AG09319 (cell line): ENCODE measurements around the gene PTPRM.

Experiments
- DNase-seq: peaks from one replicate; pipeline ENCODE4 v3.0.0-alpha.2; 2010; ENCODE audit warnings: low read depth; ENCODE audit errors: extremely low read depth
- TF ChIP-seq, protein P1 (sequence below): IDR thresholded peaks from 2 replicates; pipeline ENCODE4 v1.5.1; 2011; ENCODE audit warnings: low read depth, mild to moderate bottlenecking, inconsistent platforms, low read length, moderate library complexity

Gene PTPRM

DNA sequence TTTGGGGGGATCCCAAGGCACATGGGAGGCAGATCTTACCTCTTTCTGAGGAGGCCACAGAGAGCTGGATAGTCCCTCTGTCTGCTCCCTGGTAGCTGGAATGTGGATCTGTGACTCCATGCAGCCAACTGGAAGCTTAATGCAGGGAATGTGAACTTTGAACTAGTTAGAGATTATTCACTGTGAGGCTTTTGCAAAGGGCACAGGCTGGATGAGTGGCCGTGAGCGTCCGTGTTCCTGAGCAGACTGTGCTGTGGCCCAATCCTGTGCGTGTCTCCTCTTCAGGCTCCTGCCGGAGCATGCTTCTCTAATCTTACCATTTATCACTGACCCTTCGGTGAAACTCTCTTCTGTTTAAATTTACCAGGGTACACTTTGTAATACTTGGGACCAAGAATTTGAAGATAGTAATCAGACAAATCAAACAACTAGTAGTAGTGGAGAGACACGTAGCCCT, 187.6 kb downstream of the PTPRM start:
- TF ChIP-seq, protein P1, sequence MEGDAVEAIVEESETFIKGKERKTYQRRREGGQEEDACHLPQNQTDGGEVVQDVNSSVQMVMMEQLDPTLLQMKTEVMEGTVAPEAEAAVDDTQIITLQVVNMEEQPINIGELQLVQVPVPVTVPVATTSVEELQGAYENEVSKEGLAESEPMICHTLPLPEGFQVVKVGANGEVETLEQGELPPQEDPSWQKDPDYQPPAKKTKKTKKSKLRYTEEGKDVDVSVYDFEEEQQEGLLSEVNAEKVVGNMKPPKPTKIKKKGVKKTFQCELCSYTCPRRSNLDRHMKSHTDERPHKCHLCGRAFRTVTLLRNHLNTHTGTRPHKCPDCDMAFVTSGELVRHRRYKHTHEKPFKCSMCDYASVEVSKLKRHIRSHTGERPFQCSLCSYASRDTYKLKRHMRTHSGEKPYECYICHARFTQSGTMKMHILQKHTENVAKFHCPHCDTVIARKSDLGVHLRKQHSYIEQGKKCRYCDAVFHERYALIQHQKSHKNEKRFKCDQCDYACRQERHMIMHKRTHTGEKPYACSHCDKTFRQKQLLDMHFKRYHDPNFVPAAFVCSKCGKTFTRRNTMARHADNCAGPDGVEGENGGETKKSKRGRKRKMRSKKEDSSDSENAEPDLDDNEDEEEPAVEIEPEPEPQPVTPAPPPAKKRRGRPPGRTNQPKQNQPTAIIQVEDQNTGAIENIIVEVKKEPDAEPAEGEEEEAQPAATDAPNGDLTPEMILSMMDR: no peak
- DNase-seq: no peak

DNA sequence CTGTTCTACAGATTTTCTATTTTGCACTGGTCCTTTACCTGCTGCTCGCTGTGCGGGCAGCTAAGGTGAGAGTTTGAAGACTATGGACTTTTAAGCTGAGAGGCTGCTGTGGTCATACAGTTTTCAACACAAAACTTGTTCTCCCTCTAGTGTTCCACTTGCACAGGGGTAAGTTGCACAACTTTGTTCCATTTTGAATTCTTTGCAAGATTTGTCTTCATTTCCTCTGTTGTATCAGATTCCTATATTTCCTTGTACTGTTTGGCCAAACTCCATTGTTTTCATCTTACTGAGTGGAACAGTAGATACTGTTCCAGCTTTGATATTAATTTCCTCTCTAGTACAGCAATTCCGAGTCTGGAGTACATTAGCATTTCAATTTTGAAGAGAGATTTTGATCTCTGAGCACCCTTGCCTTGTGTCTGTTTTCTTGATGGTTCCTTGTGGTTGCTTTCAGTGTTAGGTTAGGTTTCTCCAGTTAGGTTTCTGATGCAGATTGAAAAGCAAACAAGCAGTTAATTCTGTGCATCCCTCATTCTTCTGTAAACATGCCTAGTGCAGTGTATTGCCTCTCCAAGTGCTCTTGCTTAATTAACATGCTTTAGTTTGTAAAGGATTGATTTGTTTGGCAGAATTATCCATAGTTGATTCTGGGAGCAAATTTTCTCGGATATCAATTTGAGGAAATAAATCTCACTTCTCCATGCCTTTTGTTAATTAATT, 188.8 kb downstream of the PTPRM start:
- TF ChIP-seq, protein P1: peak; percentile 43
- peak; percentile 20 for DNase-seq

DNA sequence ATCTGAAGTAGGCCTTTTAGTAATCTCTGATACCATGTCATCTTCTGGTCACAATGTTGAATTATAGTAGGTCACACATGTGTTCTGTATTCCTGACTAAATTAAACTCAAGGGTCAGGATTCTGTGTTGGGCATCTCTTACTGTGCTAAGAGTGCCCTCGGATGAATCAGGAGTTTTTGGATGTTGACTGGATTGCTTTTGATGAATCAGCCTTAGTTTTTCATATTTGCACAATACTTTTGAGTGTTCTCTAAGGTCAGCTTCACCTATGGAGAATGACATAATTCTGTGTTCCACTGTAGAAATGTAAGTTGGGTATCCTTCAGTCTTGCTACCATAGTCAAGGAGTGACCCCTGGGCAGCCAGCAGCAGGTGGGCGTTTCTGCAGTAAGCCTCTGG, 190.1 kb downstream of the PTPRM start:
- TF ChIP-seq, protein P1: no peak
- no peak for DNase-seq

DNA sequence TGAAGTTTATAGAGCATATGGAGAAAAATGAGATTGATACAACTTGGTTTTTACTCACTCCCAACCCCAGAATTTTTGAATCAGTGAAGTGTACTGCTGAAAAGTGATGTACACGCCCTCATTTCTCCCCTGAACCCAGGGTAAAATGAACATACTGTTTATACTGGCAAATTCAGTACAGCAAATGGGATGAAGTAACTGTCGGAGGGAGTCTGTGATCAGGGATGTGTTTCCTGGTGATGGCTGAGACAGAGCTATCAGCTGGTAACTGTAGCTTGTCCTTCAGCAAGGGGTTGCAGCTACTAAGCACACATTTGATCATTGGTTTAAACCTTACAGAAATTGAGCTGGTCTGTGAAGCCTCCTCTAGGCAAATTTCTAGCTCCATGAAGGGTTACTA, 191.6 kb downstream of the PTPRM start:
- TF ChIP-seq, protein P1: no peak
- DNase-seq: no peak

DNA sequence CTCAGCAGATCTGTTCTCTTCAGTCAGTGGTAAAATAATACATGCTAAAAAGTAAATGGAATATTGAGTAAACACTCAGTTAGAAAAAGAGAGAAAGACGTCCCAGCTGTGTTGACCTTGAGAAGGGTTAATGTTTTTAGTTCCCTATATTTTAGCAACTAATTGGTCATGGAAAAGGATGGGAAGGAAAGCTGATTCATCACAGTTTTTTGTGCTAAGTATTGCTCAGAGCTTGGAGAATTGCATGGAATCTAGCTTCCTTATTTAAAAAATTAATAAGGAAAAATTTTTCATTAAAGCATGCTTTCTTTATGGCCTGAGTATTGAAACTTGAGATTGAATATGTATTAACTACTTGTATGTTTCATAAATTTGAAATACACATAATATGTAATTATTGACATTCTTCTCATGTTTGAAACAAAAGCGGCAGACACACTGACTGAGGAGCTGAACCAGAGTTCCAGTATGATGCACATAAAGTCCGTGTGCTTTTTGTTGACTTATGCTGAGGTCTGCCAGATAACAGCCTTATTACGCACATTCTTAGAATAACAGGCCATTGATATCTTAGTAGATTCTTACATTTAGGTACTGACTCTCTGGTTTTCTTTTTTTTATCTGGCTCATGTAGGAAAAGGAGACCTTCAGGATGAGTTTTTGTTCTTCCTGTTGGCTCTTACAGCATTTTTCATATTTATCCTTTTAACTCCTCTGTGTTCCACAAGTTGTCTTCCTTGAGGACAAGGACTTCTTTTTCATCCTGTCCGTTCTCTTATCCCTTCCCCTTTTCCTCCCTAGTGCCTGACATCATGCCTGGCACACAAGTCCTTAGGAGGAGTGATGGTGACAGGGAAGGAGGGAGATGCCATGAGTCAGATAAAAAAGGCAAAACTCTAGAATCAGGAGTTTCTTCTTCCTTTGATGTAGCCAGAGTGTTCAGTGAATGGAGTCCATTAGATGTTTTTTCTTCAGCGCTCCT, 194.1 kb downstream of the PTPRM start:
- no peak for DNase-seq
- TF ChIP-seq, protein P1: no peak

DNA sequence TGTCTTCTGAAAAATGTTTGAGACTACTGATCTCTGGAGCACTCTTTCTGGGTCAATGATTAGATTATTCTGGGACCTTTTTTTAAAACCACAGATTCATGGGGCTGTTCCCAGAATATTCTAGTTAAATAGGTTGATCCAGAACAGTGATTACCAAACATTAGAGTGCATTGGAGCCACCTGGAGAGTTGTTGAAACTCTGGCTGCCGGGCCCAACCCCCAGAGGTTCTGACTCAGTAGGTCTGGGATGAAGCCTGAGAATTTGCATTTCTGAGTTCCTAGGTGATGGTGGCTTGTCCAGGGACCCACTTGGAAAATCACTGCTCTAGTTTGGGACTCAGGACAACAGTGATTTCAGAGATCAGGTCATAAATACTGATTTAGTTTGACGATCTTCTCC, 197.3 kb downstream of the PTPRM start:
- TF ChIP-seq, protein P1: no peak
- DNase-seq: no peak

DNA sequence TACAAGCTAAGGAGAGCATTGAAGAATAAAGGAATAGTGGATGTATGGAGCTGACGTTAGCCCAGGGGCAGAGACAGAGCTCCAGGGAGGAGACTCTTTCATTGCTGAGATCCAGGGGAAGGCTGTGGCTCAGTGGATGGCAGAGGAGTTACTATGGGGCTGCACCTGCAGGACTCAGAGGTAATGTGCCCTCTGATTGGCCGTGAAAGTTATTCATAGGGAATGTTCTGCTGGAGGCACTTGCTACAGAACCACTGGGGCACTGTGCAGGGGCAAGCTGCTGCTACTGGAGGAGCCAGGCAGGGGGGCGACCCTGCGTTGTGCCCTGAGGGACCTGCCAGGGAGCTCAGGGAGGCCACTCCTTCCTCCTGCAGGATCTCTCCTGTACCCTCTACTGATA, 199.2 kb downstream of the PTPRM start:
- TF ChIP-seq, protein P1: no peak
- no peak for DNase-seq
